HL-60 (cell line): ENCODE measurements around the gene MAP4K5.

ENCODE experiments used
- DNase-seq, 2 experiments: peaks; one replicate each; pipeline ENCODE4 v3.0.0-alpha.2; 2010 to 2020; ENCODE audit warnings: low read depth in 1 of 2, low spot score in 1 of 2
- H3K27ac ChIP-seq: fragments of 250-450 bp; sonication (Bioruptor Pico); replicated peaks from 2 replicates; pipeline ENCODE4 v1.5.1; 2020; ENCODE audit warnings: mild to moderate bottlenecking, moderate library complexity
- H3K27me3 ChIP-seq: fragments of 250-450 bp; sonication (Bioruptor Pico); 2 replicates; pipeline ENCODE4 v1.5.1; 2021; ENCODE audit warnings: mild to moderate bottlenecking, moderate library complexity; ENCODE audit not compliant: insufficient read depth, poor library complexity, severe bottlenecking
- H3K4me3 ChIP-seq: replicated peaks from 2 replicates; pipeline ENCODE4 v1.5.1; 2011; ENCODE audit warnings: mild to moderate bottlenecking, control low read depth, low read length; ENCODE audit not compliant: insufficient read depth
- GABPA ChIP-seq: IDR thresholded peaks from 2 replicates; pipeline ENCODE4 v1.6.1; 2012; ENCODE audit warnings: low read depth
- POLR2AphosphoS5 ChIP-seq: IDR thresholded peaks from 2 replicates; pipeline ENCODE4 v1.6.1; 2012; ENCODE audit warnings: low read depth
- SPI1 ChIP-seq: IDR thresholded peaks from 2 replicates; pipeline ENCODE4 v1.6.1; 2012; ENCODE audit warnings: low read depth, mild to moderate bottlenecking, borderline replicate concordance
- TF ChIP-seq, protein P1 (sequence below): IDR thresholded peaks from 2 replicates; pipeline ENCODE4 v1.6.1; 2012; ENCODE audit warnings: low read depth; ENCODE audit not compliant: insufficient replicate concordance
- TF ChIP-seq, protein P2 (sequence below): IDR thresholded peaks from one replicate; pipeline ENCODE4 v1.5.1; 2011; ENCODE audit warnings: low read length, control low read depth, inconsistent platforms; ENCODE audit not compliant: insufficient read depth

Gene MAP4K5

GRCh38 chr14:50399251-50400032 lies 132.9 kb downstream of the MAP4K5 start:
- Histone ChIP-seq H3K27me3 (no peaks in the 10 kb centered on the region), H3K27ac (no peak overlapping the region), H3K4me3 (no peak overlapping the region)
- peak in 1 of 2 experiments; percentile 5 for DNase-seq
- TF ChIP-seq SPI1 (no peak), POLR2AphosphoS5 (no peak)

DNA sequence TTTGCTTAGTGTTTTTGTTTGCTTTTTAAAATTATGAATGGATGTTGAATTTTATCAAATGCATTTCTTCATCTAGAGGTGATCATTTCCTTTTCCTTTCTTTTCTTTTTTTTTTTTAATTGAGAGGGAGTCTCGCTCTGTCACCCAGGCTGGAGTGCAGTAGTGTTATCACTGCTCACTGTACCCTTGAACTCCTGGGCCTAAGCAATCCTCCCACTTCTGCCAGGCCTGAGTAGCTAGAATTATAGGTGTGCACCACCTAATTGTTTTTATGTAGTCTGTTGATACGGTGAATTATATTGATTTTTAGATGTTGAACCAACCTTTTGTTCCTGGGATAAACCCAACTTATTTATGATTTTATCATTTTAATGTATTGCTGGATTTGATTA lies 134.2 kb downstream of the MAP4K5 start:
- no peak overlapping the region for H3K27ac ChIP-seq
- no peaks in the 10 kb centered on the region for H3K27me3 ChIP-seq
- TF ChIP-seq POLR2AphosphoS5 = no peak
- TF ChIP-seq, protein P1, sequence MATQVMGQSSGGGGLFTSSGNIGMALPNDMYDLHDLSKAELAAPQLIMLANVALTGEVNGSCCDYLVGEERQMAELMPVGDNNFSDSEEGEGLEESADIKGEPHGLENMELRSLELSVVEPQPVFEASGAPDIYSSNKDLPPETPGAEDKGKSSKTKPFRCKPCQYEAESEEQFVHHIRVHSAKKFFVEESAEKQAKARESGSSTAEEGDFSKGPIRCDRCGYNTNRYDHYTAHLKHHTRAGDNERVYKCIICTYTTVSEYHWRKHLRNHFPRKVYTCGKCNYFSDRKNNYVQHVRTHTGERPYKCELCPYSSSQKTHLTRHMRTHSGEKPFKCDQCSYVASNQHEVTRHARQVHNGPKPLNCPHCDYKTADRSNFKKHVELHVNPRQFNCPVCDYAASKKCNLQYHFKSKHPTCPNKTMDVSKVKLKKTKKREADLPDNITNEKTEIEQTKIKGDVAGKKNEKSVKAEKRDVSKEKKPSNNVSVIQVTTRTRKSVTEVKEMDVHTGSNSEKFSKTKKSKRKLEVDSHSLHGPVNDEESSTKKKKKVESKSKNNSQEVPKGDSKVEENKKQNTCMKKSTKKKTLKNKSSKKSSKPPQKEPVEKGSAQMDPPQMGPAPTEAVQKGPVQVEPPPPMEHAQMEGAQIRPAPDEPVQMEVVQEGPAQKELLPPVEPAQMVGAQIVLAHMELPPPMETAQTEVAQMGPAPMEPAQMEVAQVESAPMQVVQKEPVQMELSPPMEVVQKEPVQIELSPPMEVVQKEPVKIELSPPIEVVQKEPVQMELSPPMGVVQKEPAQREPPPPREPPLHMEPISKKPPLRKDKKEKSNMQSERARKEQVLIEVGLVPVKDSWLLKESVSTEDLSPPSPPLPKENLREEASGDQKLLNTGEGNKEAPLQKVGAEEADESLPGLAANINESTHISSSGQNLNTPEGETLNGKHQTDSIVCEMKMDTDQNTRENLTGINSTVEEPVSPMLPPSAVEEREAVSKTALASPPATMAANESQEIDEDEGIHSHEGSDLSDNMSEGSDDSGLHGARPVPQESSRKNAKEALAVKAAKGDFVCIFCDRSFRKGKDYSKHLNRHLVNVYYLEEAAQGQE = no peak
- no peak for TF ChIP-seq GABPA
- TF ChIP-seq, protein P2, sequence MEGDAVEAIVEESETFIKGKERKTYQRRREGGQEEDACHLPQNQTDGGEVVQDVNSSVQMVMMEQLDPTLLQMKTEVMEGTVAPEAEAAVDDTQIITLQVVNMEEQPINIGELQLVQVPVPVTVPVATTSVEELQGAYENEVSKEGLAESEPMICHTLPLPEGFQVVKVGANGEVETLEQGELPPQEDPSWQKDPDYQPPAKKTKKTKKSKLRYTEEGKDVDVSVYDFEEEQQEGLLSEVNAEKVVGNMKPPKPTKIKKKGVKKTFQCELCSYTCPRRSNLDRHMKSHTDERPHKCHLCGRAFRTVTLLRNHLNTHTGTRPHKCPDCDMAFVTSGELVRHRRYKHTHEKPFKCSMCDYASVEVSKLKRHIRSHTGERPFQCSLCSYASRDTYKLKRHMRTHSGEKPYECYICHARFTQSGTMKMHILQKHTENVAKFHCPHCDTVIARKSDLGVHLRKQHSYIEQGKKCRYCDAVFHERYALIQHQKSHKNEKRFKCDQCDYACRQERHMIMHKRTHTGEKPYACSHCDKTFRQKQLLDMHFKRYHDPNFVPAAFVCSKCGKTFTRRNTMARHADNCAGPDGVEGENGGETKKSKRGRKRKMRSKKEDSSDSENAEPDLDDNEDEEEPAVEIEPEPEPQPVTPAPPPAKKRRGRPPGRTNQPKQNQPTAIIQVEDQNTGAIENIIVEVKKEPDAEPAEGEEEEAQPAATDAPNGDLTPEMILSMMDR = no peak
- TF ChIP-seq SPI1 = no peak
- no peak for DNase-seq
- no peak overlapping the region for H3K4me3 ChIP-seq

DNA sequence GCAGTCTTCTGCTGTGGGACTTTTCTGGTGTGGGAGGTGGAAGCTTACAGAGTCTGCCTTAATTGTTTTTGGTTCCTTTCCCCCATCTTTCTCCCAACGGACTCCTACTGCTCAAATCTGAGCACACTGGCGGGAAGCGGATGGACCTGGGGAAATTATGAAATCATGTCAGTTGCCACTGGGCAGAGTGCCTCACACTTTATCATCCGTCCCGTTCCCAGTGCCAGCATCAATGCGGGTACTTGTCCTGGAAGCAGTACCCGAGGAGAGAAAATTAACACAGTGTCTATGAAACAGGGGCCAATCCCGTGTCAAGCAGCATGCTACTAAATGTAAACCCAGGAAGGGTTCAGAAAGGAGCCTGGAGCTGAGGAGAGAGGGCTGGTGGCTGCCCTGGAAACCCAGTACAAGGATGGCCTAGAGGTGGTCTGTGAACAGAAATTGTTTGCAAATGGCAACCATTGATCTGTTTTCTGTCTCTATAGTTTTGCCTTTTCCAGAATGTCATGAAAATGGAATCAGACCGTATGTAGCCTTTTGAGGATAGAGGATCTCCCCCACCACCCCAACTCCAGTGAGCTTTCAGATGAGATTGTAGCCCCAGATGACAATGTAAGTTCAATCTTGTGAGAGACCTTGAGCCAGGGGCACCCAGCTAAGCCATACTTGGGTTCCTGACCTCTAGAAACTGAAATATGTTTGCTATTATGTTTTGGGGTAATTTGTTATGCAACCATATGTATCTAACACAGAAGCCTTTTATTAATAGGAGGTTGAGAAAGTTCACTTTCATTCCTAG lies 134.8 kb downstream of the MAP4K5 start:
- H3K27me3 ChIP-seq = no peaks in the 10 kb centered on the region
- peak overlapping the region; percentile 61 for H3K27ac ChIP-seq
- DNase-seq = peak; percentile 45 to 54
- 0 out of 2 replicates have a peak, but pooled peaks have one; percentile 8 for TF ChIP-seq POLR2AphosphoS5
- TF ChIP-seq, protein P2 = no peak
- peak overlapping the region; percentile 60 for H3K4me3 ChIP-seq

DNA sequence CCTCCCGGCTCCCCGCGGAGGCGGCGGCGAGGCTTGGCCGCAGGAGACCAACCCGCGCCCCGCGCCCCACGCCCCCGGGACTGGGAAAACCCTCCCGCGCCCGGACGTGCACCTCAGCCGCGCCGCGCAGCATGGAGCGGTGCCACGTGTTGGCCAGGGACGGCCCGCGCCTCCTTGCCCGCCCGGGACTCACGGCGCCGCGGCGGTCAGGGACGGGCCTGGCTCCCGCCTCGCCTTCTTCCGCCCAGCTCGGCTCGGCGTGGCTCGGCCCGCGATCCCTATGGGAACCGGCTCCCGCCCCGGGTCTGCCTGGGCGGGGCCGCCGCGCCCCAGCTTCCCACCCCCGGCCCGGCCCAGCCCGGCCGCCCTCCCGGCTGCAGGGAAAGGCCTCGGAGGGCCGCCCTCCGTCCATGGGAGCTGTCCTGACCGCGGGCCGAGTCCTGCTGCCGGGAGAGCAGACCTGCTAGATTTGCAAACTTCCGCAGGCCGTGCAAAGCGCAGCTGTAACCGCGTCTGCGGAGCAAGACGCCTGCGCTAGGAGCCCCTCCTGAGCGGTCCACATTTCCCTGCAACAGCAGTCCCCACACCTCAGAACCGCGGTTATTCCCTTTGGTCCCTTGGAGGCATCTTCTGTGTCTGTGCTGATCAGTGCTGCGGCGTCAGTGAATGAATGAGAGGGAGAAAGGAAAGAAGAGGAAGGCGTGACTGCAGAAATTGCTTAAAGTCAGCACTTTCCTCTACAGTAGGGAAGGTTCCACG lies 135.6 kb downstream of the MAP4K5 start, which contains the start of gene CDKL1:
Gene CDKL1, minus strand, starts transcription at position 251 of the 759 bp plus-strand sequence. CDS start 1,013 bp downstream, outside the sequence.
- TF ChIP-seq, protein P1 = no peak
- TF ChIP-seq SPI1 (peak; percentile 1; the same call in 1 of the 2 replicates), GABPA (no peak), POLR2AphosphoS5 (peak; percentile 29)
- TF ChIP-seq, protein P2 = no peak
- Histone ChIP-seq H3K4me3 (peak within 1 kb of the TSS; percentile 60), H3K27me3 (no peaks in the 10 kb centered on the region), H3K27ac (peak within 1 kb of the TSS; percentile 74)
- peak; percentile 28 to 73 for DNase-seq
